NCI-H2227 treated with DMSO at 0.1 percent for 48 hours (cell line): ENCODE results near the gene PALLD.

Experiments
- DNase-seq: peaks from one replicate; lab custom pipeline; 2025; lab: John Stamatoyannopoulos, UW

Gene PALLD

GRCh38 chr4:168623011-168623410 is 126.2 kb downstream of the PALLD start:
- DNase-seq, result no peak

DNA sequence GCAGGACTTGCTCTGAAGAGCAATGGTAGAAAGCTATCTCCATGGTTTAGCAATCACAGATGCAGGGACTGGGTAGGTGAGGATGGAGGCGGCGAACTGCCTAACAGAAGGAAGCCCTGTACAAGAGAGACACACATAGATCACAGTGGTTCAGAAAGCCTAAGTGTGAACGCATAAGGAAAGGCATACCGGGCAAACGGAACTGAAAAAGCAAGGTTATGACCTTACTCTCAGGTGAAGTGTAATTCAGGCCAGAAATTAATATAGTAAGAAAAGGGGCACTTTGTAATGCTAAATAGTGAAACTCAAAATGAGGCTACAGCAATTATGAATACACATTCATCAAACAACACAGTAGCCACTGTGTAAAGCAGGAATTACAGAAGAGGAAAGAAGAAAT is 126.6 kb downstream of the PALLD start:
- no peak for DNase-seq

DNA sequence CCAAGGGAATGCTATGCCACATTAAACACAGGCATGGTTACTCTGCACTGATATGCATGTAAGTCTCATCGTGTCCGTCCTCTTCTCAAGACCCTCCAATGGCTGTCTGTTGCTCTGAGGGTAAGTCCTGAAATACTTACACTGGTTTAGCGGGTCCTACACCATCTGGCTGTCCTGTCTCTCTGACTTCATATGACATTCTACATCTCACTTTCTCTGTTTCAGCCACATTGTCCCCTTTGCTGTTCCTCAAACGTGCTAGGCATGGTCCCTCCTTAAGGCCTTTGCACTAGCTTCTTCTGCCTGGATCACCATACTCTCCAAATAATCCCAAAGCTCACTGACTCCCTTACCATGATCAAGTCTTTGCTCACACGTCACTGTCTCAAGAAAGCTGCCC is 131.4 kb downstream of the PALLD start:
- no peak for DNase-seq

DNA sequence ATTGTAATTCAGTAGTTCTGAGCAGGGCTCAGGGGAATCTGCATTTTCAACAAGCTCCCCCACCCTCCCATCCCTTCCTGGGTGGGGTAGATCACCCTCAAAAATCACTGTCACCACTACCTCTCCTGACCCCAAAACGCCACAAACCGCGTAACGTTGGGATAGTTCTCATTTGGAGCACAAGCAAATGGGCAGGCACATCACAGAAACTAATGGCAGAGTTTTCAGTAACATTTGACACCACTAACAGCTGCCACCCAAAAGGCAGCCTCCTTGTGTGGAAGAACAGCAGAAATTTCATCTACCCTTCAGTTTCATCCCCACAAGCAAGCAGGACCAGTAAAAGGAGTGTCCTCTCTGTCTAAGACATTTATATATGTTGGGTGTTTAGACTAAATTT is 132.7 kb downstream of the PALLD start:
- no peak for DNase-seq

- no peak for DNase-seq
Measured at GRCh38 chr4:168630445-168631187, 133.8 kb downstream of the PALLD start.

DNA sequence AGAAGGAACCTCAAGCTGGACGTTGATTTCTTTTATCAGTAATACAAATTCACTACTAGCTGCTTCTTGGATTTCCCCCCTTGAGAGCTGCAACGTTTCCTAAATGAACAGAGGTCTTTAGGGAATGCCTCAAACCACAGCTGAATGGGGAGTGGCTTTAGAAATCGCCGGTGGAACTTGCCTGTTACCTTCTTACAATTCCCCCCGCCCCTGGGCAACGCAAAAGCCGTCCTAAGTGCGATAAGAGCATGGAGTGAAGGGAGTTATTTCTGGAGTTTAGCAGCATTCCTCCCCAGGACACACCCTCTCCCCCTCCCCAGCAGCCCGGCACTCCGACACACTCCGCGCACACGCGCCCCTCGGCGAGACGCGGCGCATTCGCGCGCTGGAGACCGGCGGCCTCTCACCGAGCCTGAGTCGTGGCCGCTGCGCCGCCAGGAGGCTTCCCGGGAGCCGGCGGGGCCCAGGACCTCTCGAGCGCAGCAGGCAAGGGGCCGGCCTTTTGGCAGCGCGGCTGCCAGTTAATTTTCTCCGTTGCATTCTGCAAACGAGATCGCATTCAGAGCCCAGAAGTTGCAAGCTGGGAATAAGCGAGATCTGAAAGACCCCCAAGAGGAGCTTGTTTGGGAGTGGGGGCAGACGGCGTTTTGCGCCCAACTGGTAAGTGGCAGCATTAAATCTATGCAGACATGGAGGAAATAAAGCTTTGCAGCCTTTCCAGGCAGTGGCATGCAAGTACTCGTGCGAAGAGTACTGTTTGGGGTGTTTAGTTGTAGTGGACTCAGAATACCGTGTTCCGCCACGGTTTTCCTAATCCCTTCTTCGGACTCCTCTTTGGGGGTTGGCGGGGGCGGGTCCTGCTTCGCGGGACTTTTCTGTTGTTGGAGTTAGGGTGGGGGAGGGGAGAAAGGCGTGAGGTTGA is 134.7 kb downstream of the PALLD start:
- no peak for DNase-seq

GRCh38 chr4:168632301-168632725 is 135.5 kb downstream of the PALLD start:
- DNase-seq, result no peak

GRCh38 chr4:168633064-168633463 is 136.2 kb downstream of the PALLD start:
- DNase-seq, result peak; percentile 72

DNA sequence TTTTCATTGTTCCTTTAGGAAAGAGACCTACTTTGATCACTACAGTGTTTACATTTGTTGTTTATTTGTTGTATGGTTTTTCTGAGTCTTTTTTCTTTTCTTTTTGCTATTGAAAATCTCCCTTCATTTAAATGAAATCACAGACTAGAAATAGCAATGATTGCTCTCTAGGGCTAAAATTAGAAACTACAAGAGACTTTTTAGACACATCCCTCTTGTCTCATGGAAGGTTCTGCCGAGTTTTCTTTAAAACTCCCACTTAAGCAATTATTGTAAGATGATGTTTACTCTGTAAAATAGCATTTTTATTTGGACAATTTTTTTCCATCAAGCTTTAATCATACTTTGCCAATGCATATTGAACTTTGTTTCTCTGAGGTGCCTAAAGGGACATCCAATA is 136.6 kb downstream of the PALLD start:
- no peak for DNase-seq

DNA sequence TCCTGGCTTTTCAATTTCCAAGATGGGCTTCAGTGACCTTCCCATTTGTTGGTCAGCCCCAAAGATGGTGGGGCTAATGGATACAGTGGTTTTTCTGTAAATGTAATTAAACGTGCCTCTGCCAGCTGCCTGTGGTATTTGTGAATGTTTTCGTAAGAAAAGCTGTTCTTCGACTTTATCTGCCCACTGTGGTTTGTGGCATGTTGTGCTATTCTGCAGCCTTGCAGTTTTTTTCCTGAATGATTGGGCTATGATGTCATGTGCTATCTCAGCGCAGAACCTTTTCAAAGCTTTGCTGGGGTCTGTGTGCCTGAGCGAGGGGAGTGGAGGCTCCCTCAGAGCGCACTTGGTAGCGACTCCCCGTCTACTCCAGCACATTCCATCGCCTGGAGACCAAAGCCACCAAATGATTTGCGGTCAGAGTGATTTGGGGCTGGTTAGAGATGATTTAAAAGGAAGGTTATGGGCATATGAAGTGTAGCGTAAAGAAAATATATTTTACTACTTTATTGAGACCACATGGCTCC is 137.5 kb downstream of the PALLD start:
- DNase-seq, result peak; percentile 32

DNA sequence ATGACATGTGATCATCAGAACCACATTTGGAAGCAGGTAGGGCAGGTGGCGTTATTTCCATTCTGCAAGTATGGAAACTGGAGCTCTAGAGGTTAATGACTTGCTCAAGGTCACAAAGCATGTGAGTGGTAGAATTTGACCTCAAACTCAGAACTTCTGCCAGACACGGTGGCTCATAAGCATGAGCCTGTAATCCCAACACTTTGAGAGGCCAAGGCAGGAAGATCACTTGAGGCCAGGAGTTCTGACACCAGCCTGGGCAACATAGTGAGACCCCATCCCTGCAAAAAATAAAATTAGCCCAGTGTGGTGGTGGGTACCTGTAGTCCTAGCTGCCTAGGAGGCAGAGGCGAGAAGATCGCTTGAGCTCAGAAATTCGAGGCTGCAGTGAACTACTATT is 139.2 kb downstream of the PALLD start:
- no peak for DNase-seq

GRCh38 chr4:168636506-168637196 is 139.8 kb downstream of the PALLD start:
- DNase-seq, result no peak

GRCh38 chr4:168637872-168638756 is 141.3 kb downstream of the PALLD start:
- no peak for DNase-seq

GRCh38 chr4:168639914-168640313 is 143.1 kb downstream of the PALLD start:
- DNase-seq, result no peak

DNA sequence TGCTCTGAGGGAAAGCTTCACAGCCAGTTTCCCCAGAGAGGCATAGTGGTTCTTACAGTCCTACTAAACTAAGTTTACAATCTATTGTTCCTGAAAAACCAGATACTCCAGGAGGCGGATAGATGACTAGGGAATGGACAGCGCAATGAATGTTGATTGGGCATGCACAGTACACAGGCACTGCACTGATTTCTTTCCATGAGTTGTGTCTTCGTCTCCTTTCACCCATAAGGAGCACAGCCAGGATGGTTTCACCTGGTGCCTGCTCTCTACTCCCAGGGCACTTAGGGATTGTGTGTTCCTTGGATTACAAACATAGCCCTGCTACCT is 144.9 kb downstream of the PALLD start:
- no peak for DNase-seq

- DNase-seq, result no peak
Measured at GRCh38 chr4:168642591-168642990, 145.7 kb downstream of the PALLD start.

GRCh38 chr4:168643111-168643795 is 146.4 kb downstream of the PALLD start:
- no peak for DNase-seq

DNA sequence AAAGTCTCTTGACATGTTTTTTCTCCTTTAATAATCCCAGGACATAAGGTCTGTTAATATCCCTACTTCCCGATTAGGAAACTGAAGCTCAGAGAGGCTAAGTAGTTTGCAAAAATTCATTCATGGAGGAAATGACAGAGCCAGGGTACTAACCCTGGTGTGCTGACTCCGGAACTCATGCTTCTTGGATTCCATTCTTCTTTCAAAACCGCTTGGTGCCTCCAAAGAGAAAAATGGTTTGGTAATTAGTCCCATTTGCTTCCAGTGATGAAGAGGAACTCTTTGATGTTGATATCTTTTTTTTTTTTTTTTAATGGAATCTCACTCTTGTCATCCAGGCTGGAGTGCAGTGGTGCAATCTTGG is 146.9 kb downstream of the PALLD start:
- DNase-seq, result no peak

DNA sequence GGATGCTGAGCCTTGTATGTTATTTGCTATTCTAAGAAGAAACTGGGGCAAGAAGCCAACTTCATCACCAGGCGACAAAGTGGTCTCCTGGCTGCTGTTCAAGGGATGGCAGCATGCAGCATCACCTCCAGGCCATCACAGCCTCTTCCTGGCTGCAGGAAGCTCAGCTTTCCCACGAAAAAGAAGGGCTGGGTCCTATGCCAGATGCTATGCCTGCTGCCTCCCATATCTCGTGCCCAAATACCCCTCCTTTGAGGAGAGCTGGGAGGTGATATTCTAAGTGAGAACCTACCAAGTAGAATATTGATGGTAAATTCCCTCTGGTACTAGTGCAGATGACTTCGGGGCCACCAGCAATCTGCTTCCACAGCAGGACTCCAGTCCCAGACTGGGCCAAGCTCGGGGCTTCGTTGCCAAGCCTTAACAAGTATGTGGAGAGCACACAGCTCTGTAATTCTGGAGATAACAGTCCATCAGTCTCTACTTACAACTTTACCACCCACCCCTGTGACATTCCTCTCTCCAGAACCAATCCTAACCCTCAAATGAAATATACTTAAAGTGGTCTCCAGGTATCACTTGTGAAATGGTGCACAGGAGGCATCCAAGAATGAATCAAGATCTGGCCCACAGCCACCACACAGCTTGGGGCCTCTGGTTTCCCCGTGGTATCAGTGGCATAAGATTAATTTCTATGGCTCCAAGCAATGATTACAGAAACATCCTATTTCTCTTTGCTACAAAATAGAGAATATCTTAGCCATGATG is 149.3 kb downstream of the PALLD start:
- DNase-seq, result no peak
